A549 (cell line): ENCODE measurements around the gene BGN. TPM values are rescaled to one million over a fixed set of nuclear protein-coding genes. Genes with fewer than 3 reads are reported as not detected.

Source experiments
- ATAC-seq, 2 experiments: fragments of 200-7000 bp in 1 of 2; fragments of >200 bp in 1 of 2; cut with Nextera tagmentation in 1 of 2; cut with Tn5 transposase in 1 of 2; 3 replicates each; pipeline versions ENCODE4 v1.8.0 to v1.9.1; 2018 to 2020; ENCODE audit warnings: mild to moderate bottlenecking in 1 of 2, moderate library complexity in 1 of 2
- CTCF ChIA-PET: fragments of 300-600 bp; sonication (Branson Sonifier 250); formaldehyde crosslinking; extraction: SDS; loops from one replicate; lab custom pipeline; 2021; ENCODE audit warnings: antibody characterized with exemption, inconsistent platforms; lab: Yijun Ruan, JAX
- POLR2A ChIA-PET: fragments of 350-600 bp; formaldehyde crosslinking; extraction: SDS; loops from one replicate; lab custom pipeline; 2021; ENCODE audit warnings: antibody characterized with exemption, inconsistent platforms; lab: Yijun Ruan, JAX
- DNase-seq, 2 experiments: peaks; one replicate each; pipeline versions ENCODE4 v3.0.0 to v3.0.0-alpha.2; 2011 to 2016; ENCODE audit warnings: low read depth in 1 of 2, low spot score in 1 of 2
- FAIRE-seq: peaks from 2 replicates; lab custom pipeline; 2011; peaks lifted over from hg19 to GRCh38; lab: Jason Lieb, UNC
- H3K27ac ChIP-seq, 2 experiments: fragments of >200 bp; sonication (Bioruptor Twin); formaldehyde crosslinking; 3 replicates each; pipeline ENCODE4 v1.5.1; 2016 to 2017
- H3K4me1 ChIP-seq: fragments of >200 bp; sonication (Bioruptor Twin); formaldehyde crosslinking; 3 replicates; pipeline ENCODE4 v1.6.1; 2016
- H3K4me2 ChIP-seq: fragments of >200 bp; sonication (Bioruptor Twin); formaldehyde crosslinking; 3 replicates; pipeline ENCODE4 v1.6.1; 2016
- H3K4me3 ChIP-seq: fragments of >200 bp; sonication (Bioruptor Twin); formaldehyde crosslinking; 3 replicates; pipeline ENCODE4 v1.5.1; 2016
- H3K9me3 ChIP-seq: fragments of >200 bp; sonication (Bioruptor Twin); formaldehyde crosslinking; 3 replicates; pipeline ENCODE4 v1.6.1; 2016
- BHLHE40 ChIP-seq: IDR thresholded peaks from 2 replicates; pipeline ENCODE4 v1.6.1; 2012; ENCODE audit warnings: low read depth, low read length, inconsistent platforms
- CBX2 ChIP-seq: fragments of 200-600 bp; sonication (generic); IDR thresholded peaks from 2 replicates; pipeline ENCODE4 v1.6.1; 2016; ENCODE audit warnings: low read depth, mild to moderate bottlenecking, borderline replicate concordance
- E2F6 ChIP-seq: IDR thresholded peaks from 2 replicates; pipeline ENCODE4 v1.6.1; 2012; ENCODE audit warnings: low read depth, borderline replicate concordance
- FOXS1 ChIP-seq: fragments of 250-450 bp; sonication (Bioruptor Pico); IDR thresholded peaks from 2 replicates; pipeline ENCODE4 v1.5.0; 2020; ENCODE audit warnings: mild to moderate bottlenecking, moderate library complexity
- GATA3 ChIP-seq: IDR thresholded peaks from 2 replicates; pipeline ENCODE4 v1.6.1; 2012; ENCODE audit warnings: borderline replicate concordance
- HES2 ChIP-seq: fragments of >200 bp; sonication (Bioruptor Twin); formaldehyde crosslinking; IDR thresholded peaks from 2 replicates; pipeline ENCODE4 v1.6.1; 2016
- JUN ChIP-seq, 2 experiments: fragments of >200 bp; sonication (Bioruptor Twin); formaldehyde crosslinking; IDR thresholded peaks; 2 replicates in 1 of 2; 3 replicates in 1 of 2; pipeline ENCODE4 v1.6.1; 2016 to 2017
- JUNB ChIP-seq: fragments of >200 bp; sonication (Bioruptor Twin); formaldehyde crosslinking; IDR thresholded peaks from 2 replicates; pipeline ENCODE4 v1.6.1; 2016
- KDM1A ChIP-seq: fragments of 200-600 bp; sonication (generic); IDR thresholded peaks from 2 replicates; pipeline ENCODE4 v1.6.1; 2016; ENCODE audit warnings: low read depth, mild to moderate bottlenecking
- MAZ ChIP-seq: fragments of 150-350 bp; IDR thresholded peaks from 2 replicates; pipeline ENCODE4 v1.6.1; 2014; ENCODE audit warnings: antibody characterized with exemption, low read depth, low read length, borderline replicate concordance
- MYC ChIP-seq: IDR thresholded peaks from 2 replicates; pipeline ENCODE4 v1.6.1; 2012; ENCODE audit warnings: mild to moderate bottlenecking, inconsistent platforms, low read length, improper control_type of control experiment, borderline replicate concordance
- PBX3 ChIP-seq: IDR thresholded peaks from 2 replicates; pipeline ENCODE4 v1.6.1; 2012
- POLR2AphosphoS2 ChIP-seq: conservative IDR thresholded peaks from 2 replicates; pipeline ENCODE4 v1.6.1; 2012; ENCODE audit warnings: low read length, improper control_type of control experiment, inconsistent platforms
- RFX5 ChIP-seq: fragments of 450-650 bp; IDR thresholded peaks from 2 replicates; pipeline ENCODE4 v1.7.1; 2014; ENCODE audit warnings: antibody characterized with exemption, mild to moderate bottlenecking, moderate library complexity
- TP53 ChIP-seq: fragments of 250-450 bp; sonication (Bioruptor Pico); IDR thresholded peaks from 2 replicates; pipeline ENCODE4 v1.5.0; 2021; ENCODE audit warnings: mild to moderate bottlenecking, moderate library complexity
- ZFP36 ChIP-seq: fragments of 450-650 bp; IDR thresholded peaks from 2 replicates; pipeline ENCODE4 v1.6.1; 2014; ENCODE audit warnings: borderline replicate concordance; ENCODE audit not compliant: partially characterized antibody
- WGBS: methylation state at CpG from one replicate; pipeline ENCODE4 v1.1.6; 2017; ENCODE audit errors: missing lambda C conversion rate; 5-methylcytosine and 5-hydroxymethylcytosine counted together
- polyA plus RNA-seq, 4 experiments: library from polyadenylated mRNA; depleted of rRNA in 3 of 4; stranded (reverse); fragments of >200 nt; fragmentation: RNase III in 1 of 4; extraction: RNeasy Plus Mini Kit Qiagen cat#74134 plus additional on column Dnase treatment in 1 of 4; gene quantifications; 2 replicates in 3 of 4; 3 replicates in 1 of 4; pipeline ENCODE4 v1.2.3, GENCODE V29; 2011 to 2017
- TF ChIP-seq, protein P1 (sequence below): fragments of 450-650 bp; IDR thresholded peaks from 2 replicates; pipeline ENCODE4 v1.6.1; 2014; ENCODE audit warnings: antibody characterized with exemption
- TF ChIP-seq, protein P2 (sequence below): fragments of 250-450 bp; sonication (Bioruptor Pico); IDR thresholded peaks from 2 replicates; pipeline ENCODE4 v1.5.0; 2021; ENCODE audit warnings: mild to moderate bottlenecking, moderate library complexity, borderline replicate concordance

Gene BGN
- polyA plus RNA-seq, 2 of the 4 experiments (the other 2 are of a cell fraction): 0.04 TPM; not detected in 1

- H3K4me3 ChIP-seq: no peak overlapping the region
- DNase-seq: no peak
- H3K9me3 ChIP-seq: no peaks in the 10 kb centered on the region
- CTCF ChIA-PET: interaction anchor here (0.7 to 3.5 kb wide), 4 partner anchors 15 to 453 kb away, joined by 3 to 16 read pairs (median 4); partner anchors contain the start of gene HAUS7
- 89% methylated on average over 3 of the region's 30 CpGs for WGBS
- POLR2A ChIA-PET: no interaction called here
- TF ChIP-seq E2F6: no peak
- no peak for TF ChIP-seq JUN (IDR thresholded peaks at IDR 0.05)
- TF ChIP-seq, protein P1, sequence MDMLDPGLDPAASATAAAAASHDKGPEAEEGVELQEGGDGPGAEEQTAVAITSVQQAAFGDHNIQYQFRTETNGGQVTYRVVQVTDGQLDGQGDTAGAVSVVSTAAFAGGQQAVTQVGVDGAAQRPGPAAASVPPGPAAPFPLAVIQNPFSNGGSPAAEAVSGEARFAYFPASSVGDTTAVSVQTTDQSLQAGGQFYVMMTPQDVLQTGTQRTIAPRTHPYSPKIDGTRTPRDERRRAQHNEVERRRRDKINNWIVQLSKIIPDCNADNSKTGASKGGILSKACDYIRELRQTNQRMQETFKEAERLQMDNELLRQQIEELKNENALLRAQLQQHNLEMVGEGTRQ: no peak
- no peak for TF ChIP-seq GATA3
- no peak for TF ChIP-seq KDM1A
- no peak for TF ChIP-seq MAZ
- no peak for TF ChIP-seq POLR2AphosphoS2
- TF ChIP-seq TP53 (CRISPR knock-in tag): no peak
- no peak for FAIRE-seq
- no peak for ATAC-seq
- H3K27ac ChIP-seq: no peak overlapping the region
- no peak overlapping the region for H3K4me2 ChIP-seq
- peaks cover 9% of the 10 kb centered on the region; the same call in 1 of the 3 replicates for H3K4me1 ChIP-seq
Observed at GRCh38 chrX:153485396-153486080, 9.2 kb upstream of the BGN start.

DNA sequence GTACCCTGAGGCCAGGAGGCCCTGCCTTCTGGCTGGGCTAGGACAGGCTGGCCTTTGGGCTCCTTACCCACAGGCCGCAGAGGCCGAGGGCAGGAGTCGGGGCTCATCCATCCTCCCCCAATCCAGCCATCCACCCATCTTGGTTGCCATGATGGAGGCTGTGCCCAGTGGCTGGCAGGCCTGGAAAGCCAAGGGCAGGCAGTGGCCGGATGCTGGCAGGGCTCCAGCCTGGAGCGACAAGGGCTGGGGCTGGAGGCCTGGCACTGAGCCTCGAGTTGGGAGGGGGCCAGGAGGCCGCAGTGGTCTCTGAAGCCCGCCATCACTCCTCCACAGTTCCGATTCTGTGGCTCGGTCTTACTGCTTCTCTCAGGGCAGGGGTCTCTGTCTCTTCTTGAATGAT lies 8.6 kb upstream of the BGN start:
- CTCF ChIA-PET: interaction anchor here (1.6 to 3.5 kb wide), 2 partner anchors 21 to 25 kb away, joined by 4 to 16 read pairs; no protein-coding TSS in a partner anchor
- H3K4me3 ChIP-seq: no peak overlapping the region
- no peak for FAIRE-seq
- peaks cover 9% of the 10 kb centered on the region; the same call in 1 of the 3 replicates for H3K4me1 ChIP-seq
- no peak overlapping the region for H3K27ac ChIP-seq
- no peak for DNase-seq
- no peak overlapping the region for H3K4me2 ChIP-seq
- 90% methylated on average over 6 of the region's 10 CpGs for WGBS
- POLR2A ChIA-PET: no interaction called here
- no peak for ATAC-seq
- TF ChIP-seq JUNB (no peak), RFX5 (no peak), BHLHE40 (no peak), GATA3 (no peak), MYC (no peak)
- TF ChIP-seq, protein P2, sequence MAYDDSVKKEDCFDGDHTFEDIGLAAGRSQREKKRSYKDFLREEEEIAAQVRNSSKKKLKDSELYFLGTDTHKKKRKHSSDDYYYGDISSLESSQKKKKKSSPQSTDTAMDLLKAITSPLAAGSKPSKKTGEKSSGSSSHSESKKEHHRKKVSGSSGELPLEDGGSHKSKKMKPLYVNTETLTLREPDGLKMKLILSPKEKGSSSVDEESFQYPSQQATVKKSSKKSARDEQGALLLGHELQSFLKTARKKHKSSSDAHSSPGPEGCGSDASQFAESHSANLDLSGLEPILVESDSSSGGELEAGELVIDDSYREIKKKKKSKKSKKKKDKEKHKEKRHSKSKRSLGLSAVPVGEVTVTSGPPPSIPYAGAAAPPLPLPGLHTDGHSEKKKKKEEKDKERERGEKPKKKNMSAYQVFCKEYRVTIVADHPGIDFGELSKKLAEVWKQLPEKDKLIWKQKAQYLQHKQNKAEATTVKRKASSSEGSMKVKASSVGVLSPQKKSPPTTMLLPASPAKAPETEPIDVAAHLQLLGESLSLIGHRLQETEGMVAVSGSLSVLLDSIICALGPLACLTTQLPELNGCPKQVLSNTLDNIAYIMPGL (CRISPR knock-in tag): no peak
- no peaks in the 10 kb centered on the region for H3K9me3 ChIP-seq

DNA sequence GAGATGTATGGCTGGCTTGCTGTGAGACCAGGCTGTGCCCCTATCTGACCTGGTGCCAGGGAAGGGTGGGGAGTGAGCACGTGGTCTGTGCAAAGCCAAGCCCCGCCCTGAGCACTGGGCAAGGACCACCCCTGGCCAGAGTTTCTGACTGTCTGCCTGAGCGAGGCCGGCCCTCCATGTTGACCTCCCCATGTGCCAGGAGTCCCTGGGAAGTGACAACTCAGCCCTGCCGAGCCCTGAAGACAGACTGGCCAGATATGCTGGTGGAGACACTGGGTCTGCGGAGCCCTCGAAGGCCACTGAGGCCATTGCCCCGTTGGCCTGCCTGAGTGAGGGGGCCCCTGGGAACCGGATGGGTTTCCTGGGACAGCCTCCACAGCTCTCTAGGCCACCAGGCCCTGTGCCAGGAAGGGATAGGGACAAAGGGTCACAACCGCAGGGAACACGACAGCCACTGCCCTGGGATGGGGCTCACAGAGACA lies 7.1 kb upstream of the BGN start:
- H3K9me3 ChIP-seq: no peaks in the 10 kb centered on the region
- H3K27ac ChIP-seq: no peak overlapping the region; a peak in 1 of 6 replicates
- H3K4me2 ChIP-seq: no peak overlapping the region
- CTCF ChIA-PET: interaction anchor here (0.6 to 5.0 kb wide), 3 partner anchors 17 to 180 kb away, joined by 3 to 36 read pairs (median 7); partner anchors contain the start of gene HAUS7
- no peak overlapping the region for H3K4me3 ChIP-seq
- no peak for TF ChIP-seq HES2
- no peak for TF ChIP-seq FOXS1 (CRISPR knock-in tag)
- no peak for TF ChIP-seq E2F6
- no peak for TF ChIP-seq CBX2
- no peak for TF ChIP-seq ZFP36
- TF ChIP-seq PBX3: no peak
- 90% methylated on average over 2 of the region's 11 CpGs for WGBS
- FAIRE-seq (no peak), DNase-seq (no peak), ATAC-seq (no peak)
- H3K4me1 ChIP-seq: peaks cover 9% of the 10 kb centered on the region; the same call in 1 of the 3 replicates
- POLR2A ChIA-PET: no interaction called here
